C4-2B (cell line): Measurements from ENCODE around the gene DPP6.

Experiments used
- H3K27ac ChIP-seq: fragments of 450-650 bp; 2 replicates; pipeline ENCODE4 v1.5.1; 2017
- ZFX ChIP-seq: fragments of 450-650 bp; IDR thresholded peaks from 2 replicates; pipeline ENCODE4 v1.6.1; 2017
- TF ChIP-seq, protein P1 (sequence below): fragments of 450-650 bp; conservative IDR thresholded peaks from 2 replicates; pipeline ENCODE4 v1.5.1; 2017; ENCODE audit warnings: mild to moderate bottlenecking

DPP6 gene

DNA sequence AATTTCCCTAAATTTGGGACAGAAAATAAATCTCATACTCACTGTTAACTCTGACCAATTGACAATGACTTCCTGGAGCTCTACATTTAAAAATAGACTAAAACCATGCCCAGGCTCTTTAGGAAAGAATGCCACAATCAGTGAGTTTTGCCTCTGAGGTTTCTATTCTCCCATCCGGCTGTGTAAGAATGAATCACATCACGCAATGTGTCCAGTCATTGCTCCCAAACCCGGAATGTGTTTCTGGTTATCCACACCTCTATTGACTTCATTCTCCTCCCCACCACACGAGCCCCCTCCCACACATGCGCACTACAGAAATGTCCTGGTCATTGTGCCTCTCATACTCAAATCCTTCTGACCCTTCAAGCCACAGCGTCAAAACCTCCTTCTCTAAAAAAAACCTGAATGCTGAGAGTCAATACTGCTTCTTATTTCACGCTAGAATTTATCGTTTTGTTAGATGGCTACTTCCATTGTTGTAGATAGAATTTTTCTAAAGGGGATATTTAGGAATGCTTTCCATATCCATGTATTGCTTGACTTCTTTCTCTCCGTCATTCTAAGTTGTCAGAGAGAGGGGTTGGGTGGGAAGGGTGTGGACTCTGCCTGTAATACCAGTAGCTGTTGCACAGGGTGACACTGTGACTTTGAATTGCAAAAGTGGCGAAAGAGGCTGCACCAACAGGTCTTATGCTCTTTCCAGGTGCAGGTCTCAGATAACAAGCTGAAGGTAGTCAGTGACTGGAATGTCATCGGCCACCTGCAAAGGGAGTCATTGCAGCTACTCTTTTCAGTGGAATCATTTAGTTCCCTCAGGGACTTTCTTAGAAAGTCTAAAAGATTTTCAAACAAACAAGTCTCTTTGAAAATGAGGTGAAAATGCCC, 594.2 kb downstream of the DPP6 start:
- H3K27ac ChIP-seq: no peak overlapping the region
- TF ChIP-seq, protein P1, sequence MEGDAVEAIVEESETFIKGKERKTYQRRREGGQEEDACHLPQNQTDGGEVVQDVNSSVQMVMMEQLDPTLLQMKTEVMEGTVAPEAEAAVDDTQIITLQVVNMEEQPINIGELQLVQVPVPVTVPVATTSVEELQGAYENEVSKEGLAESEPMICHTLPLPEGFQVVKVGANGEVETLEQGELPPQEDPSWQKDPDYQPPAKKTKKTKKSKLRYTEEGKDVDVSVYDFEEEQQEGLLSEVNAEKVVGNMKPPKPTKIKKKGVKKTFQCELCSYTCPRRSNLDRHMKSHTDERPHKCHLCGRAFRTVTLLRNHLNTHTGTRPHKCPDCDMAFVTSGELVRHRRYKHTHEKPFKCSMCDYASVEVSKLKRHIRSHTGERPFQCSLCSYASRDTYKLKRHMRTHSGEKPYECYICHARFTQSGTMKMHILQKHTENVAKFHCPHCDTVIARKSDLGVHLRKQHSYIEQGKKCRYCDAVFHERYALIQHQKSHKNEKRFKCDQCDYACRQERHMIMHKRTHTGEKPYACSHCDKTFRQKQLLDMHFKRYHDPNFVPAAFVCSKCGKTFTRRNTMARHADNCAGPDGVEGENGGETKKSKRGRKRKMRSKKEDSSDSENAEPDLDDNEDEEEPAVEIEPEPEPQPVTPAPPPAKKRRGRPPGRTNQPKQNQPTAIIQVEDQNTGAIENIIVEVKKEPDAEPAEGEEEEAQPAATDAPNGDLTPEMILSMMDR: no peak

DNA sequence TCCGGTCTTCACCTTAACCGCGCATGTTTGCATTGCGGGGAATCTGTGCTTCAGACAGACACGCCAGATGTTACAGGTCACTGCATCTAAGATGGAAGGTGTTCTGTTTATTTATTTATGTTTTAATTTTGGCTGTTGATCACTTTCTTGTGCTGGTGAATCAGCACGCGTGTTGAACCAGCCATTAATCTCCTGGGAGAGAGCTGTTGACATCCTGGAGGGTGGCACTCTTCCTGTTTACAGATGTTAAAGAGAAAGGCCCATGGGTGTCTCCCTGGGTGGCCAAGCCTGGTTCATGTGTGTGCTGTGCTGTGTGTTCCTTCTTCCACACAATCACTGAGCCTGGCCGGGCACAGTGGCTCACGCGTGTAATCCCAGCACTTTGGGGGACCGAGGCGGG, 595.4 kb downstream of the DPP6 start:
- H3K27ac ChIP-seq: no peak overlapping the region
- TF ChIP-seq, protein P1: no peak
- TF ChIP-seq ZFX: no peak

DNA sequence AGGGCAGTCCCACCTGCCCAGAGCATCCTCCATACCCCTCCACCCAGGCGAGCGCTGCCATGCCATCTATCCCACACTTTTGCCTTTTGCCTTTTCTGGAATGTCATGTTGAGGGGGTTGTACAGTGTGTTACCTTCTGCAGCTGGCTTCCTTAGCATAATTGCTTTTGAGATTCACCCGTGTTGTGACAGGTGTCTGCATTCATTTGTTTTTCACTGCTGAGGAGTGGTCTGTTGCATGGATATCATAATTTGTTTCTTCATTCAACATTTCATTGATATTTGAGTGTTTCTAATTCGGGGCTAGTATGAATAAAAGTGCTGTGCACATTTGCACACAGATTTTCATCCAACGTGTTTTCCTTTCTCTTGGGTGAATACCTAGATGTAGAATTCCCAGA, 596.8 kb downstream of the DPP6 start:
- H3K27ac ChIP-seq: no peak overlapping the region
- TF ChIP-seq ZFX: no peak
- TF ChIP-seq, protein P1: no peak

DNA sequence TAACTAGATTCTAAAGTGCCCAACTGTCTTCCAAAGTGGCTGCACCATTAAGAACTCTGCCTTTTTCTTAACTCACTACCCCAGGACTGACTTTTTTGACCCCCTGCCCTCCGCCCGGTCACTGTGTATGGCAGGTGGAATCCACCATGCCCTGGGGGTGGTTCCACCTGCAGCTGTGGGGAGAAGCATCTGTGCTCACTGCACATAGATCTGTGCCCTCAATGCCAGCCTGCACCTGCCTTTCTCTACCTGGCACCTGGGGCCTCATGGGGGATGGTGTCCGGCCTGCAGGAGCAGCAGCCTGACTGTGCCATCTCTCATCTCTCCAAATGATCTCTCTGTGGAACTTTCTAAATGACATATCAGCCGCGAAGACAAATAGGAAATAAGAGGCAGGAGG, 597.2 kb downstream of the DPP6 start:
- no peak overlapping the region for H3K27ac ChIP-seq
- TF ChIP-seq, protein P1: no peak
- no peak for TF ChIP-seq ZFX

DNA sequence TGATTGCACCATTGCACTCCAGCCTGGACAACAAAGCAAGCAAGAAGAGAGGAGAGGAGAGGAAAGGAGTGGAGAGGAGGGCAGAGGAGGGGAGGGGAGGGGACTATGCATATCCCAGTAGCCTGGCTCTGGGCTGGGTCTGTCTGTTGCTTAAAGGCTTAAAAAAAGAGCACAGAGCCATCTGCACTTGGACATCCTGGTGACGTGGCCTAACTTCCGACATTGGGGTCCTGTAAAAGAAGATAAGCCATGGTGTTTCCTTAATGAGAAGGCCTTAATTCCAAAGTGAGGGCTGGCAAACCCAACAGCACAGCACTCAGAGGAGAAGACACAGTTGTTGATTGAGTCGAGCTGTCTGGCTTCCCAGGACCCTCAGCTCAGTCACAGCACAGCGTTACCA, 598.1 kb downstream of the DPP6 start:
- TF ChIP-seq ZFX: no peak
- TF ChIP-seq, protein P1: no peak
- H3K27ac ChIP-seq: no peak overlapping the region

DNA sequence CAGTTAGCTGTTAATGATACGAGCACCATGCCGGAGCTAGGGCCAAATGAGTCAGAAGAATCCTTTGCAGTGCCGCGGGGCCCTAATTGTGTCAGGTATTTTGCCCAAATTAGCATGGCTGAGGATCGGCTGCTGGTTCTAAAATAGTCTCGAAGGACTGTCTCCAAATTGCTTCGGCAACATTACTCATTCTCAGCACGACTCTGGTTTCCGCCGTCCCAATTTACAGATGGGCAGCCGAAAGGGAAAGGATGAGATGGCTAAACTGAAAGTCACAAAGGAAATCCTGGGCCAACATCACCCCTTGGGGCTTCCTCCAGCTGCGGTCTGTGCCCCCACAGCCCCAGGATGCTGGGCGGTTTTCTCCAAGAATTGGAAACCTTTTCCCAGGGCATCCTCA, 599.3 kb downstream of the DPP6 start:
- TF ChIP-seq ZFX: no peak
- TF ChIP-seq, protein P1: no peak
- no peak overlapping the region for H3K27ac ChIP-seq

DNA sequence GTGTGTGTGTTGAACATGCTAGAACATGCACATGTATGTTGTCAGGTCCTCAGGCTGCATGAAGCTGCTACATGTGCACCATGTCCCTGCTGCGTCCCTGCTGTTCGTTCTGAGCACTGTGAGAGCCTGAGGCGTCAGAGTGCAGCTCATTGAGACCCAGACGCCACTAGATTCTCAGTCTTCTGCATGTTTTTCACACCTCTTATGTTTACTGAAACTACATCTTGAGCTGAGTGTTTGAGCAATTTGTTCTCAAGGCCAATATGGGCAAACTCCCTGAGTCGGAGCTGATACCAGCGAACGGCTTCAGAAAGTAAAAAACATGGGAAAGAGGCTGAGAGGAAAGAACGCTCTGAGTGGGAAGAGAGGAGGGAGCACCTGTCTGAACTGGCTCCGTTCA, 600.4 kb downstream of the DPP6 start:
- TF ChIP-seq, protein P1: no peak
- TF ChIP-seq ZFX: no peak
- H3K27ac ChIP-seq: no peak overlapping the region
